NCI-H2107 treated with DMSO at 0.1 percent for 48 hours (cell line): Measurements from ENCODE around the gene ZNF428.

ENCODE experiments used
- DNase-seq: peaks from one replicate; lab custom pipeline; 2025; ENCODE audit not compliant: unreplicated experiment; lab: John Stamatoyannopoulos, UW

Gene ZNF428

DNA sequence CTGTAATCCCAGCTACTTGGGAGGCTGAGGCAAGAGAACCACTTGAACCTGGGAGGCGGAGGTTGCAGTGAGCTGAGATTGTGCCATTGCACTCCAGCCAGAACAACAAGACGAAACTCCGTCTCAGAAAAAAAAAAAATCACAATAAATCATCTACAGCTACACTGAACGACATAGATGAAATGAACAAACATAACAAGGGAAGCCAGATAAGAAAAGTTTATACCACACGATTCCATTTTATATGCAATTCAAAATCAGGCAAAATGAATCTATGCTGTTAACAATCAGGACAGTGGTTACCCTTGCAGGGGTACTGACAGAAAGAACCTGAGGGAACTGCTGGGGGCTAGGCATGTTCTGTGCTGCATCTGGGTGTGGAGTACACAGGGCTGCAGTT lies 49.8 kb downstream of the ZNF428 start:
- DNase-seq: no peak

DNA sequence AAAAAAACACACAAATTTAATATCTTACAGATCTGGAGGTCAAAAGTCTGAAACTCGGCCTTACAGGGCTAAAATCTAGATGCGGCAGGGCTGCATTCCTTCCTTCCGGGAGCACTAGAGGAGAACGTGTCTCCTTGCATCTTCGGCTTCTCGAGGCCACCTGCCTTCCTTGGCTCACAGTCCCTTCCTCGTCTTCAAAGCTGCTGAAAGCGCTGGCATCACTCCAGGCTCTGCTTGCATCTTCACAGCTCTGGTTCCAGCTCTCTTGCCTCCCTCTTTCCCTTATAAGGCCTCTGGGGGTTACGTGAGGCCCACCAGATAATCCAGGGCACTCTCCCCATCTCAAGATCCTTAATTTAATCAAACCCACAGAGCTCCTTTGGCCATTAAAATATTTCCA lies 54.6 kb downstream of the ZNF428 start:
- no peak for DNase-seq

GRCh38 chr19:43563816-43564457 lies 55.5 kb downstream of the ZNF428 start:
- no peak for DNase-seq

GRCh38 chr19:43562698-43563241 lies 56.7 kb downstream of the ZNF428 start:
- DNase-seq: peak; percentile 76

DNA sequence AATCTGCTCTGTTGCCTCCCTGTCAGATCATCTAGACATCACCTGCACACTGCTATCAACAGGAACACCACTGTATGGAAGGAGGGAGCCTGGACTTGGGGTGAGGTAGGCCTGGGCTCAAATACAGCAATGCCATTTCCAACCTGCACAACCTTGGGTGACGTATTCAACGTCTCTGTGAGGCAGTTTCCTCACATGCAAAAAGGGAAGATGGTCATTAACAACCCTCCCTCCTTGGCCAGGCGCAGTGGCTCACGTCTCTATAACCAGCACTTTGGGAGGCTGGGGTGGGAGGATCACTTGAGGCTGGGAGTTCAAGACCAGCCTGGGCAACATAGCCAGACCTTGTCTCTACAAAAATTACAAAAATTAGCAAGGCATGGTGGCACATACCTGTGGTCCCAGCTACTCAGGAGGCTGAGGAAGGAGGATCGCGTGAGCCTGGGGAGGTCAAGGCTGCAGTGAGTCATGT lies 57.2 kb downstream of the ZNF428 start:
- DNase-seq: no peak

DNA sequence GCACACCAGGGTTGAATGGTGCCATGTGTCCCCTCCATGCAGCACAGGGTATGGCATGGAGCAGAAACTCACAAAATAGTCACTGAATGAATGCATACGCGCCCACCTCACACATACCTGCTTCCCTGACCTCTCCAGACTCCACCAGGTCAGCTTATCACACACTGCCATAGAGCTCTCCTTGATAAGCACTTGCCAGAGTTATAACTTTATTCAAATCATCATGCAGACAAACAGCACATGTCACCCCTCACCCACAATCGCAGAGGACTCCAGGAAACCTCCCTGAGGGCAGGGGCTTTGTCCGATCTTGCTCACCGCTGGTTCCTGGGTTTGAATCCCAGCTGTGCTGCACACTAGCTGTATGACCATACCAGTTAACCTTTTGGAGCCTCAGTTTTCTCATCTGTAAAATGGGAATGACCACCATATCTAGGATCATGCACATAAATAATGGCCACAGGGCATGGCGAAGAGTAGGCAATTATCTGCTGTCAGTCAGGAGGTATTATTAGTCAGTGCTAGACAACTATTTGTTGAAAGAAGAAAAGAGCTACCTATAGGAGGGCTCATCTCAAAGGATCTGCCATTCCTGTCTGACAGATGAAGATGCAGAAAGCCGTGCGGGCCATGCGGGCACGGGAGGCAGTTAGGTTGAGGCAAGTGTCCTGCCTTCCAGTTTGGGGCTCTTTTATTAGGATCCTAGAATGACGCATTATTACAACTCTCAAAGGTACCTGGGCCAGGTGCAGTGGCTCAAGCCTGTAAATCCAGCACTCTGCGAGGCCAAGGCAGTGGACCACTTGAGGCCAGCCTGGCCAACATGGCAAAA lies 58.1 kb downstream of the ZNF428 start:
- no peak for DNase-seq

- DNase-seq: no peak
Observed at GRCh38 chr19:43560687-43561086, 58.7 kb downstream of the ZNF428 start.
